ENCODE measurements around the gene WWOX. TPM values are rescaled to one million over a fixed set of nuclear protein-coding genes. Genes with fewer than 3 reads are reported as not detected.

WWOX gene
- total and polyA plus RNA-seq, 10 donors = 5.9 to 90.3 (median 26.4) TPM

GRCh38 chr16:78147911-78148401 is 48.5 kb downstream of the WWOX start:
- WGBS, 5 donors = 62 to 70% (median 66%) methylated on average over 10 of the region's 10 CpGs
- no peaks in the 10 kb centered on the region for H3K27me3 ChIP-seq (replicated peaks in 1 of 7)
- H3K36me3 ChIP-seq = no peaks in the 10 kb centered on the region
- no peaks in the 10 kb centered on the region for H3K9me3 ChIP-seq
- H3K4me3 ChIP-seq = no peak overlapping the region
- intact Hi-C loops (cut with DNase I; ENCODE audit: low total_unique reads) = no loop called here
- no peak for DNase-seq
- no peaks in the 10 kb centered on the region for H3K4me1 ChIP-seq
- TF ChIP-seq POLR2AphosphoS5 (IDR thresholded peaks at IDR 0.05) (no peak), POLR2A (IDR thresholded peaks at IDR 0.05) (no peak), CTCF (IDR thresholded peaks at IDR 0.05 in 8 of 11, conservative IDR thresholded peaks at IDR 0.05 in 3 of 11) (no peak)
- H3K27ac ChIP-seq = no peak overlapping the region

DNA sequence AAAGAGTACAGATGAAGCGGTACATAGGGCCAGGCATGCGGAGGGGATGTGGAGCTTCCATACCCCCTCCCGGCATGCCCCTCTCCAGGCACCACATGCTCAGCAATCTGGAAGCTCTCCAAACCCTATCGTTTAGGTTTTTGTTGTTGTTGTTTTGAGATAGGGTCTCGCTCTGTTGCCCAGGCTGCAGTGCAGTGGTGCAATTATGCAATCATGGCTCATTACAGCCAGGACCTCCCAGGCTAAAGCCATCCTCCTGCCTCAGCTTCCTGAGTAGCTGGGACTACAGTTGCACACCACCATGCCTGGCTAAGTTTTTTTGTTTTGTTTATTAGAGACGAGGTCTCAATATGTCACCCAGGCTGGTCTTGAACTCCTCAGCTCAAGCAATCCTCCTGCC is 50.8 kb downstream of the WWOX start:
- 80 to 98% (median 86%) methylated on average over 6 of the region's 6 CpGs for WGBS, 5 donors
- Histone ChIP-seq H3K4me1 (no peaks in the 10 kb centered on the region), H3K36me3 (no peaks in the 10 kb centered on the region), H3K4me3 (no peak overlapping the region), H3K27ac (no peak overlapping the region), H3K27me3 (replicated peaks in 1 of 7) (no peaks in the 10 kb centered on the region), H3K9me3 (no peaks in the 10 kb centered on the region)
- intact Hi-C loops (cut with DNase I; ENCODE audit: low total_unique reads) = no loop called here
- TF ChIP-seq POLR2A (IDR thresholded peaks at IDR 0.05) = no peak
- TF ChIP-seq POLR2AphosphoS5 (IDR thresholded peaks at IDR 0.05) = no peak
- no peak for TF ChIP-seq CTCF (IDR thresholded peaks at IDR 0.05 in 8 of 11, conservative IDR thresholded peaks at IDR 0.05 in 3 of 11)
- no peak for DNase-seq

GRCh38 chr16:78154729-78155461 is 55.4 kb downstream of the WWOX start:
- DNase-seq = no peak
- no peaks in the 10 kb centered on the region for H3K36me3 ChIP-seq
- 55 to 72% (median 65%) methylated on average over 5 of the region's 5 CpGs for WGBS, 5 donors
- no peak overlapping the region for H3K27ac ChIP-seq
- H3K9me3 ChIP-seq = peaks cover 0 to 7% (median 1%) of the 10 kb centered on the region in 8 donors
- H3K4me1 ChIP-seq = no peaks in the 10 kb centered on the region
- intact Hi-C loops (cut with DNase I; ENCODE audit: low total_unique reads) = no loop called here
- H3K27me3 ChIP-seq (replicated peaks in 1 of 7) = no peaks in the 10 kb centered on the region
- H3K4me3 ChIP-seq = no peak overlapping the region
- no peak for TF ChIP-seq CTCF (IDR thresholded peaks at IDR 0.05 in 8 of 11, conservative IDR thresholded peaks at IDR 0.05 in 3 of 11)
- TF ChIP-seq POLR2A (IDR thresholded peaks at IDR 0.05) = no peak
- TF ChIP-seq POLR2AphosphoS5 (IDR thresholded peaks at IDR 0.05) = no peak

- TF ChIP-seq POLR2AphosphoS5 (IDR thresholded peaks at IDR 0.05) = no peak
- TF ChIP-seq CTCF (IDR thresholded peaks at IDR 0.05 in 8 of 11, conservative IDR thresholded peaks at IDR 0.05 in 3 of 11) = no peak
- TF ChIP-seq POLR2A (IDR thresholded peaks at IDR 0.05) = no peak
Observed at GRCh38 chr16:78155791-78156345, 56.4 kb downstream of the WWOX start.

More at GRCh38 chr16:78155791-78156345, 56.4 kb downstream of the WWOX start:
- Histone ChIP-seq H3K4me3 (no peak overlapping the region), H3K36me3 (no peaks in the 10 kb centered on the region), H3K27ac (no peak overlapping the region), H3K27me3 (replicated peaks in 1 of 7) (no peaks in the 10 kb centered on the region), H3K9me3 (peaks cover 0 to 17% (median 11%) of the 10 kb centered on the region in 8 donors), H3K4me1 (no peaks in the 10 kb centered on the region)
- 72 to 79% (median 75%) methylated on average over 7 of the region's 7 CpGs for WGBS, 5 donors
- intact Hi-C loops (cut with DNase I; ENCODE audit: low total_unique reads) = no loop called here
- no peak for DNase-seq
